Upper lobe of right lung (tissue), 1 donor: Measurements from ENCODE around the gene ALDH3A1. TPM values are rescaled to one million over a fixed set of nuclear protein-coding genes. Genes with fewer than 3 reads are reported as not detected.

Experiments
- ATAC-seq: fragments of 200-7000 bp; cut with Tn5 transposase; one replicate; pipeline ENCODE4 v1.9.1; 2020; ENCODE audit warnings: mild to moderate bottlenecking, moderate library complexity
- DNase-seq: peaks from one replicate; pipeline ENCODE4 v3.0.0-alpha.2; 2020
- H3K27ac ChIP-seq: fragments of 200-600 bp; one replicate; pipeline ENCODE4 v1.8.0; 2022
- H3K27me3 ChIP-seq: fragments of 200-600 bp; one replicate; pipeline ENCODE4 v1.8.0; 2022; ENCODE audit warnings: mild to moderate bottlenecking
- H3K36me3 ChIP-seq: fragments of 200-600 bp; one replicate; pipeline ENCODE4 v1.8.0; 2022
- H3K4me1 ChIP-seq: fragments of 200-600 bp; one replicate; pipeline ENCODE4 v1.8.0; 2022
- H3K4me3 ChIP-seq: fragments of 200-600 bp; one replicate; pipeline ENCODE4 v1.8.0; 2022; ENCODE audit warnings: mild to moderate bottlenecking
- H3K9me3 ChIP-seq: fragments of 200-600 bp; one replicate; pipeline ENCODE4 v1.8.0; 2022
- intact Hi-C: fragments of 100-400 bp; cut with DNase I; formaldehyde crosslinking; loops from one replicate; pipeline ENCODE4 v1.11.0; 2022
- total RNA-seq: library from RNA; stranded (reverse); fragmentation: NEBNext Ultra II Directional; extraction: Animal tissue kit (Norgen Biotek cat#: 25700); gene quantifications from one replicate; pipeline ENCODE4 v1.2.1, GENCODE V29; 2021
- TF ChIP-seq, protein P1 (sequence below): fragments of 200-600 bp; IDR thresholded peaks from one replicate; pipeline ENCODE4 v1.8.0; 2022; ENCODE audit warnings: antibody characterized with exemption
- donor health status: DM: no; HTN: yes; CAD: no; lungs with severe emphysema.

The ALDH3A1 gene
- total RNA-seq, 1 donor from 2014 or later, result 10.5 TPM

DNA sequence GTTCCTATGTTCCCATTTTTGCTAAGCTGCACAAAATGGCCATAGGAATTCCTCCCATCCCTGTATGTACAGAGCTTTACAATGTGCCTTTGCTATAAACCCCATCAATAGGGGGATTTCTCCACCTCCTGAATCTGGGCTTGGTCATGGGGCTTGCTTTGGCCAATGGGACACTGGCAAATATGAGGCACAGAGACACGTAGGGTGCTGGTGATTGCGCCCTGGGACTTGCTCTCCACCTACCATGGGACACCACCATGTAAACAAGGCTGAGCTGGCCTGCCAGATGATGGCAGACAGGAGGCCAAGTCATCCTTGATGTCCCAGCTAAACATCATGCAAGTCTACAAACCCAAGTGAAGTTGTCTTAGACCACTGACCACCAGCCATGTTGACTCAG, 15.3 kb upstream of the ALDH3A1 start:
- DNase-seq, result no peak
- no peaks in the 10 kb centered on the region for H3K9me3 ChIP-seq
- H3K4me3 ChIP-seq, result no peak overlapping the region
- intact Hi-C loops, result no loop called here
- H3K36me3 ChIP-seq, result no peaks in the 10 kb centered on the region
- no peaks in the 10 kb centered on the region for H3K4me1 ChIP-seq
- TF ChIP-seq, protein P1, sequence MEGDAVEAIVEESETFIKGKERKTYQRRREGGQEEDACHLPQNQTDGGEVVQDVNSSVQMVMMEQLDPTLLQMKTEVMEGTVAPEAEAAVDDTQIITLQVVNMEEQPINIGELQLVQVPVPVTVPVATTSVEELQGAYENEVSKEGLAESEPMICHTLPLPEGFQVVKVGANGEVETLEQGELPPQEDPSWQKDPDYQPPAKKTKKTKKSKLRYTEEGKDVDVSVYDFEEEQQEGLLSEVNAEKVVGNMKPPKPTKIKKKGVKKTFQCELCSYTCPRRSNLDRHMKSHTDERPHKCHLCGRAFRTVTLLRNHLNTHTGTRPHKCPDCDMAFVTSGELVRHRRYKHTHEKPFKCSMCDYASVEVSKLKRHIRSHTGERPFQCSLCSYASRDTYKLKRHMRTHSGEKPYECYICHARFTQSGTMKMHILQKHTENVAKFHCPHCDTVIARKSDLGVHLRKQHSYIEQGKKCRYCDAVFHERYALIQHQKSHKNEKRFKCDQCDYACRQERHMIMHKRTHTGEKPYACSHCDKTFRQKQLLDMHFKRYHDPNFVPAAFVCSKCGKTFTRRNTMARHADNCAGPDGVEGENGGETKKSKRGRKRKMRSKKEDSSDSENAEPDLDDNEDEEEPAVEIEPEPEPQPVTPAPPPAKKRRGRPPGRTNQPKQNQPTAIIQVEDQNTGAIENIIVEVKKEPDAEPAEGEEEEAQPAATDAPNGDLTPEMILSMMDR, result no peak
- H3K27ac ChIP-seq, result no peak overlapping the region
- H3K27me3 ChIP-seq, result no peaks in the 10 kb centered on the region
- no peak for ATAC-seq

DNA sequence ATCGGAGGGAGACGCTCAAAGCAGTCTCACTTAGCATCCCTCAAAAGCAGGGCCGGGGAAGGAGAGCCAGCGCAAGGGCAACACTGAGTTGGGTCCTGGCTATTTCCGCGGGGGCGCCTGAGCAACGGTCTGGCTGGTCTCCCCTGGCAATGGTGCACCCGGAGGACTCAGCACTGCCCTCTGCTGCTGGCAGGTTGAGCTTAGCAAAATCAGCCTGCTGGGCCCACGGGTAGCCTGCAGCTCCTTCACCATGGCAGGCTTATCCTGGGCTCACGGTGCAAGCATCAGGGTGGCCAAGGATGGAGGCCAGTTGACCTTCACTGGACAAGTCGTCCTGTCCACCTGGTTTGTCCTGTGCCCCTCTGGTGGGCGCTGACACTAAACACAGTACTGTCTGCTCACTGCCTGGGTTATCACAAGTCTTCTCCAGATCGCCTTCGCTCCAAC, 14.4 kb upstream of the ALDH3A1 start:
- ATAC-seq (peak; percentile 88), DNase-seq (peak; percentile 88)
- no peak overlapping the region for H3K4me3 ChIP-seq

DNA sequence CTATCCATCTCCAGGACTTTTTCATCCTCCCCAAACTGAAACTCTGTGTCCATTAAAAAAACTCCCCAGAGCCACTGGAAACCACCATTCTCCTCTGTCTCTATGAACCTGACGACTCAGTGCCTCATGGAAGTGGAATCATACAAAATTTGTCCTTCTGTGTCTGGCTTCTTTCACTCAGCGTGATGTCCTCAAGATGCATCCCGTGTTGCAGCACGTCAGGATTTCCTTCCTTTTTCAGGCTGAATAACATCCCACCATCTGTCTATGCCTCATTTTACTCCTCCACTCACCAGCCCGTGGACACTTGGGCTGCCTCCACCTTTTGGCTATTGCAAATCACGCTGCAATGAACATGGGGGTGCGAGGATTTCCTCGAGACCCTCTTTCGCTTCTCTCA, 12.6 kb upstream of the ALDH3A1 start:
- Histone ChIP-seq H3K9me3 (no peaks in the 10 kb centered on the region), H3K4me1 (no peaks in the 10 kb centered on the region), H3K27ac (no peak overlapping the region), H3K27me3 (no peaks in the 10 kb centered on the region), H3K36me3 (no peaks in the 10 kb centered on the region), H3K4me3 (no peak overlapping the region)
- ATAC-seq, result no peak
- DNase-seq, result no peak
- TF ChIP-seq, protein P1, result no peak
- intact Hi-C loops, result no loop called here

More for the DNA sequence above, 14.4 kb upstream of the ALDH3A1 start:
- TF ChIP-seq, protein P1, result peak; percentile 78
- H3K27me3 ChIP-seq, result no peaks in the 10 kb centered on the region
- H3K27ac ChIP-seq, result no peak overlapping the region
- no peaks in the 10 kb centered on the region for H3K9me3 ChIP-seq
- intact Hi-C loops, result no loop called here
- no peaks in the 10 kb centered on the region for H3K36me3 ChIP-seq
- no peaks in the 10 kb centered on the region for H3K4me1 ChIP-seq

DNA sequence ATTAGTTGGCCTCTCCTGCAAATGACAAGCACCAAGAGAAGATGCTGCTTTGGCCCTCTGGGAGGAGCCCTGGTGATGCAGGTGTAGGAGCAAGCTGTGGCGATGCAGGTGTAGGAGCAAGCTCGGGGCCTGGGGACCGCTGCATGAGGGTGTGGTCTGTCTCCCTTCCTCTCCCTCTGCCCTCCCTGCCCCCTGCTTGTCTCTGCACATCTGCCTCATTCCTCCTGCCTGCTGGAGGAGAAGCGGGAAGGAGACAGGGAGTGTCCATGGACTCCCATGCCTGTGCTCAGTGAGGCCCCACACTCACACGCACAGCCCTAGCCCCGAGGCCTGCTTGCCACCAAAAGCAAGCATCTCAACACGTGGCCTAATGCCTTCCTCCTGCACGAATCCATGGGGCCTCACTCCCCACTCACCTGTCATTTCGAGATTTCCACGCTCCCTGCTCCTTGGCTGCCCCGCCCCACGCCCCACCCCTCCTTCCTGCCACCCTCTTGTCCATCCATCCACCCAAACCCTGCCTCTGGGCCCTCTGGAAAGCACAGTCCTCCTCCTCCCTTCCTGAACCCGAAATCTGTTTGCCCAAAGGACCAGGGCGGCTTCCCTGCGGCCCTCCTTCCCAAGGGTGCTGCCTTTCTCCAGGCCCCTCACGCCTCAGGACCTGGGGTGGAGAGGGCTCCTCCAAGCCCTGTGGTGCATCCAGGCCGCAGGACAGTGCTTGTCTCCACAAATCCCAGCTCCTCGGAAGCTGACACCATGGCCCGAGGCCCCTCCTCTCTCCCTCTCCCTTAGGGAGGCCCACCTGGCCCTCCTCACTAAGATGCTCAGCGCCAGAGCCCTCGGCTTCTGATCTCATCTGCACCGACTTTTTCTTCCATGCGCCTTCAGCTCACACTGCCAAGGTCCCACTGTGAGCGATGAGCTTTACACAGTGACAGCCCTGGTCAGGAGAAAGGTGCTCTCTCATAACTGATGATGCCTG, 11.8 kb upstream of the ALDH3A1 start:
- Histone ChIP-seq H3K27ac (no peak overlapping the region), H3K4me3 (no peak overlapping the region), H3K4me1 (no peaks in the 10 kb centered on the region), H3K36me3 (no peaks in the 10 kb centered on the region), H3K9me3 (no peaks in the 10 kb centered on the region), H3K27me3 (no peaks in the 10 kb centered on the region)
- no peak for DNase-seq
- TF ChIP-seq, protein P1, result no peak
- no peak for ATAC-seq
- intact Hi-C loops, result loop anchor here (5.0 kb wide), 1 partner anchor 243 kb away; no protein-coding TSS in a partner anchor

DNA sequence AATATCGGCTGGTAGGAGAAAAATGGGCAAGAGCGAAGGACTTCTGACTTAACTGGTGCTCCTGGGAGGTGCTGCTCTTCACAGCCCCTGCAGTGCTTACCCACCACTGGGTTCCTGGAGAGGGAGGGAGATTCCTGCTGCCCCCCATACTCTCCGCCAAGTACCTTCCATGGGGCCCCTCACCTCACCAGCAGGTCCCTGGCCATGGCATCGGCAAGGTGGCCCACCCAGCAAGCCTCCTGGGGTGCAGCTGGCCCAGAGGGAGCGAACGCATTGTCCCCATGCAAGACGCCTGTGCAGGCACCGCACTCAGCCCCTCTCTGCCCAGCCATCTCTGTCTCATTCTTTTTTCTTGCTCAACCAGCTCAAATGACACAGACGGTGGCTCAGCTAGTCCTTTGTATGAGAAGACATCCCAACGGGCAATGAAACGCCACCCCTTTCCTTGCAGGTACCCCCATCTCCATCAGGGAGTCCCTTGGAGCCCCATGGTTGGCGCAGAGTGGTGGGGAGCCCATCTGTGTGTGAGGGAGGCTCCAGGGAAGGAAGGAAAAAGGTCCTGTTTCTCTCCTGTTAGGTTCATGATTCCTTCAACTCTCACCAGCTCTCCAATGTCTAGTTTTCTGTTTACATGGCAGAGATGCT, 9.6 kb upstream of the ALDH3A1 start:
- H3K4me3 ChIP-seq, result no peak overlapping the region
- peaks cover 2% of the 10 kb centered on the region for H3K4me1 ChIP-seq
- no peaks in the 10 kb centered on the region for H3K9me3 ChIP-seq
- no peaks in the 10 kb centered on the region for H3K27me3 ChIP-seq
- no peak overlapping the region for H3K27ac ChIP-seq
- DNase-seq, result no peak
- TF ChIP-seq, protein P1, result no peak
- intact Hi-C loops, result loop anchor here (5.0 kb wide), 1 partner anchor 240 kb away; no protein-coding TSS in a partner anchor
- no peak for ATAC-seq
- H3K36me3 ChIP-seq, result no peaks in the 10 kb centered on the region
